Heart right ventricle (tissue), 16 donors: Measurements from ENCODE around the gene C13orf46. TPM values are rescaled to one million over a fixed set of nuclear protein-coding genes. Genes with fewer than 3 reads are reported as not detected.

Source experiments
- ATAC-seq, 8 donors: fragments of 200-7000 bp; cut with Tn5 transposase; one replicate each; pipeline ENCODE4 v1.9.1; 2020; ENCODE audit warnings: mild to moderate bottlenecking in 8 of 8, moderate library complexity in 8 of 8, moderate number of reproducible peaks in 1 of 8
- DNase-seq, 2 donors: peaks; one replicate each; pipeline ENCODE4 v3.0.0-alpha.2; 2020
- H3K27ac ChIP-seq, 10 donors: fragments of 200-600 bp; sonication (generic) in 2 of 10; one replicate each; pipeline versions ENCODE4 v1.5.0 to v1.8.0; 2020 to 2022; ENCODE audit warnings: mild to moderate bottlenecking in 3 of 10
- H3K27me3 ChIP-seq, 7 donors: fragments of 200-600 bp; one replicate each; pipeline ENCODE4 v1.8.0; 2021 to 2022; ENCODE audit warnings: mild to moderate bottlenecking in 2 of 7
- H3K36me3 ChIP-seq, 9 donors: fragments of 200-600 bp; sonication (generic) in 1 of 9; one replicate each; pipeline versions ENCODE4 v1.5.0 to v1.8.0; 2020 to 2022; ENCODE audit warnings: mild to moderate bottlenecking in 2 of 9
- H3K4me1 ChIP-seq, 9 donors: fragments of 200-600 bp; sonication (generic) in 1 of 9; one replicate each; pipeline versions ENCODE4 v1.5.0 to v1.8.0; 2020 to 2022; ENCODE audit warnings: mild to moderate bottlenecking in 4 of 9
- H3K4me3 ChIP-seq, 10 donors: fragments of 200-600 bp; sonication (generic) in 2 of 10; one replicate each; pipeline versions ENCODE4 v1.5.0 to v1.8.0; 2020 to 2022; ENCODE audit warnings: mild to moderate bottlenecking in 7 of 10, moderate library complexity in 2 of 10
- H3K9me3 ChIP-seq, 11 donors: fragments of 200-600 bp in 10 of 11; sonication (generic) in 2 of 11; one replicate each; pipeline versions ENCODE4 v1.5.0 to v1.8.0; 2013 to 2022; ENCODE audit warnings: mild to moderate bottlenecking in 2 of 11, control low read depth in 1 of 11, moderate library complexity in 1 of 11
- WGBS, 2 donors: extraction: QIAGEN DNeasy Blood & Tissue Kit; methylation state at CpG; one replicate each; pipeline ENCODE4 v1.1.7; 2013; ENCODE audit warnings: inconsistent platforms in 1 of 2; 5-methylcytosine and 5-hydroxymethylcytosine counted together
- intact Hi-C, 10 donors: fragments of 100-400 bp; cut with DNase I; formaldehyde crosslinking; loops; one replicate each; pipeline versions ENCODE4 v1.11.1 to v1.14.2; 2022
- polyA plus RNA-seq, 2 donors: library from polyadenylated mRNA; stranded (reverse); fragments of 200-250 nt; gene quantifications; one replicate each; pipeline ENCODE4 v1.2.3, GENCODE V29; 2013
- total RNA-seq, 10 donors: library from RNA; stranded (reverse); fragmentation: NEBNext Ultra II Directional in 3 of 10; extraction: Animal tissue kit (Norgen Biotek cat#: 25700) in 3 of 10; gene quantifications; one replicate each; pipeline versions ENCODE4 v1.2.1 to v1.2.4, GENCODE V29; 2021 to 2023
- TF ChIP-seq, protein P1 (sequence below), 9 donors: fragments of 200-600 bp; sonication (generic) in 2 of 9; IDR thresholded peaks; one replicate each; pipeline versions ENCODE4 v1.5.0 to v1.8.0; 2021 to 2022; ENCODE audit warnings: antibody characterized with exemption in 9 of 9, mild to moderate bottlenecking in 5 of 9, moderate library complexity in 1 of 9
- donor health status: Arrhythmogenic right ventricular cardiomyopathy.
- donor health status: ischemic (EF 13 %, LVEDD 7.1; RV severe dilation, severe dysfunction).
- donor health status: healthy with polysubstance abuse.
- donor health status: DM: no; HTN: yes; CAD: no.
- donor health status: DM: no; HTN: no; CAD: no.
- donor health status: ischemic (EF 25% LVEDD 6.9; RV normal size, moderate dysfunction).
- donor health status: ischemic (EF 25% LVEDD 5.7; RV mildly dilated, moderate dysfunction).
- donor health status: healthy.
- donor health status: DM: yes; HTN: yes; CAD: no.
- donor health status: Ischemic cardiomyopathy.
- donor health status: ischemic (EF 35%, LVEDD 5.7; RV mildly dilated, moderate dysfunction).
- donor health status: nonischemic (EF 11% LVEDD 7.7; RV severe dilation, severe dysfunction).
- donor health status: DM: yes; HTN: yes; CAD: no.
- donor health status: PGD.
- donor health status: ischemic (EF 29% LVEDD 5.4; RV normal size, mild dysfunction).
- donor health status: nonischemic (EF 23%, LVEDD 6.1; RV moderate dilation, normal function).

C13orf46 gene
- total and polyA plus RNA-seq, 12 donors = 0.09 to 0.80 (median 0.23) TPM

DNA sequence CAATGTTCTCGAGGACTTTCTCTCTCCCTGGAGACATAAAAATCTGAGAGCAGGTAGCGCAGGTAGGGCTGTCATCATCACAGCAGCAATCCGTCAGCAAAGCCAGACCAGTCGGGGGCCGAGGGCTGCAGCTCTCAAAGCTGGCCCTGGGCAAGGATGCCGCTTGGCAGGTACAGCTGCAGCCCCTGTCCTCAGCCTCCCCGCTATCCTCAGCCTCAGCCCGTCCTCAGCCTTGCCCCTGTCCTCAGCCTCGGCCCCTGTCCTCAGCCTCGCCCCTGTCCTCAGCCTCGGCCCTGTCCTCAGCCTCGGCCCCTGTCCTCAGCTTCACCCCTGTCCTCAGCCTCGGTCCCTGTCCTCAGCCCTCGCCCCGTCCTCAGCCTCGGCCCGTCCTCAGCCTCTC, 10.9 kb downstream of the C13orf46 start:
- Histone ChIP-seq H3K4me3 (no peak overlapping the region), H3K9me3 (peaks cover 0 to 17% (median 7%) of the 10 kb centered on the region in 11 donors), H3K36me3 (no peaks in the 10 kb centered on the region), H3K27me3 (no peaks in the 10 kb centered on the region), H3K4me1 (no peaks in the 10 kb centered on the region), H3K27ac (no peak overlapping the region)
- 87 to 91% methylated on average over 16 to 17 of the region's 17 CpGs for WGBS, 2 donors
- TF ChIP-seq, protein P1, sequence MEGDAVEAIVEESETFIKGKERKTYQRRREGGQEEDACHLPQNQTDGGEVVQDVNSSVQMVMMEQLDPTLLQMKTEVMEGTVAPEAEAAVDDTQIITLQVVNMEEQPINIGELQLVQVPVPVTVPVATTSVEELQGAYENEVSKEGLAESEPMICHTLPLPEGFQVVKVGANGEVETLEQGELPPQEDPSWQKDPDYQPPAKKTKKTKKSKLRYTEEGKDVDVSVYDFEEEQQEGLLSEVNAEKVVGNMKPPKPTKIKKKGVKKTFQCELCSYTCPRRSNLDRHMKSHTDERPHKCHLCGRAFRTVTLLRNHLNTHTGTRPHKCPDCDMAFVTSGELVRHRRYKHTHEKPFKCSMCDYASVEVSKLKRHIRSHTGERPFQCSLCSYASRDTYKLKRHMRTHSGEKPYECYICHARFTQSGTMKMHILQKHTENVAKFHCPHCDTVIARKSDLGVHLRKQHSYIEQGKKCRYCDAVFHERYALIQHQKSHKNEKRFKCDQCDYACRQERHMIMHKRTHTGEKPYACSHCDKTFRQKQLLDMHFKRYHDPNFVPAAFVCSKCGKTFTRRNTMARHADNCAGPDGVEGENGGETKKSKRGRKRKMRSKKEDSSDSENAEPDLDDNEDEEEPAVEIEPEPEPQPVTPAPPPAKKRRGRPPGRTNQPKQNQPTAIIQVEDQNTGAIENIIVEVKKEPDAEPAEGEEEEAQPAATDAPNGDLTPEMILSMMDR (IDR thresholded peaks at IDR 0.05) = no peak
- ATAC-seq (no peak), DNase-seq (peak in 1 of 2 donors; percentile 5)
- intact Hi-C loops = no loop called here

DNA sequence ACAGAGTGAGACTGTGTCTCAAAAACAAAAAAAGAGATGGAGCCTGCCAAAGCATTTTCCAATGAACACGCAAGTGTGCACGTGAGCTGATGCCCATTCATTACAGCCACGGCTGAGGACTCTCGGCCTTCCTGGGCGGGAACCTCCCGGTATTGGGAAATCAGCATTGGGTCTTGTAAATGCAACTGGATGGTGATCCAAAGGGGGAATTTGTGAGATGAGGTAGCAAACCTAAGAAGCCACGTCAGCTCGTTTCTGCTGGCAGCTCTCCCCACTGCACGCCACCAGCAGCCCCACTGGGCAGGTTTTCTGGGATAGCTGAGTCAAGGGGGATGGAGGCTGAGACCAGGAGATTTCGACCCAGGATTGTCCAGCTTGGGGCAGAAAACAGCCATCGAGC, 11.5 kb downstream of the C13orf46 start:
- DNase-seq = peak in 1 of 2 donors; percentile 1
- Histone ChIP-seq H3K4me3 (no peak overlapping the region), H3K27ac (no peak overlapping the region), H3K27me3 (no peaks in the 10 kb centered on the region), H3K4me1 (no peaks in the 10 kb centered on the region), H3K36me3 (no peaks in the 10 kb centered on the region), H3K9me3 (peaks cover 0 to 17% (median 7%) of the 10 kb centered on the region in 11 donors)
- TF ChIP-seq, protein P1 (IDR thresholded peaks at IDR 0.05) = no peak
- no peak for ATAC-seq
- intact Hi-C loops = no loop called here
- WGBS, 2 donors = 89 to 92% methylated on average over 11 of the region's 11 CpGs

DNA sequence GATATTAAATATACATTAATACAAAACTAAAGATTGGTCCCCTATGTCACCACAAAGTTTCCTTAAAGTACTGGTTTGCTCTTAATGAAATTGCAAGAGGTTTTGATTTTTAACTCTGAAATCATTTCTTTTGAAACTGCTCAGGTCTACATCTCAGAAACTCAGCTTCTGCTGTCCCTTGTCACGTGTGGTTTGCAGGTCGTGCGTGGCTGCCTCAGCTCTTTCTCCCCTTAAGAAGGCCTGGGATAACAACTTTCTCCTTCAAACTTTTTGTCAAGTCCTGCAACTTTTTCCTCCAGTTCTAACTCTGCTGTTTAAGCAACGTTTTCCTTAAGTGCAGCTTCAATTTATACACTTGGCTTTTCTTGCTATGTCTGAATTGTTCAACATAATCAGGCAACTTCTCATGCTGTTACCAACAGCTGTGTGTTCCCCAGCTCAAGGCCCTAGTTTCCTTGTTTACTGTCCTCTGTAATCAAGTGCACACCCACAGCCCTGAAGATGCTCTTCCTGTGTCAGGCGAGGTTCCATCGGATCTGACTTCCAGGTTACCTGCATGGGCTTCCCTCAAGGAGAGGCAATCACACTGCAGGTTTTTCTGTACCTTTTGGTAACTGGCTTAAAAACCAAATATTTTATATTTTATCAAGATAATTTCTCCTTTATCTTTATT, 13.5 kb downstream of the C13orf46 start:
- no peak overlapping the region for H3K27ac ChIP-seq
- DNase-seq = no peak
- ATAC-seq = no peak
- no peaks in the 10 kb centered on the region for H3K27me3 ChIP-seq
- no peaks in the 10 kb centered on the region for H3K4me1 ChIP-seq
- intact Hi-C loops = no loop called here
- peaks cover 0 to 17% (median 7%) of the 10 kb centered on the region in 11 donors for H3K9me3 ChIP-seq
- WGBS, 2 donors = 71 to 82% methylated on average over 6 of the region's 6 CpGs
- peaks cover 0 to 4% (median 0%) of the 10 kb centered on the region in 9 donors for H3K36me3 ChIP-seq
- TF ChIP-seq, protein P1 (IDR thresholded peaks at IDR 0.05) = no peak
- no peak overlapping the region for H3K4me3 ChIP-seq

DNA sequence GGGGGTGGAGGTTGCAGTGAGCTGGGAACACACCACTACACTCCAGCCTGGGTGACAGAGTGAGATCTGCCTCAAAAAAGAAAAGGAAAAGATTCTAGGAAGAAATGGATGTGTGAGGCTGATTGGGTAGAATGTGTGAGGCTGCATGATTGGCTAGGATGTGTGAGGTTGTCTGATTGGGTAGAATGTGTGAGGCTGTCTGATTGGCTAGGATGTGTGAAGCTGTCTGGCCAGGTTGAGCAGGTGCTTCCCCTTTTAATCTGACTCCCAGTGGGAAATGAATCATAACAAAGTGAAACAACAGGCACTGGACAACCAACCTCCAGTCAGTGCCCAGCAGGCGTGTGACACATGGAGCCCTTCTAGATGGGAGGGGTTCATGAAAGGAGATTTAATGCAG, 14.7 kb downstream of the C13orf46 start:
- no peak overlapping the region for H3K4me3 ChIP-seq
- H3K27me3 ChIP-seq = no peaks in the 10 kb centered on the region
- H3K36me3 ChIP-seq = peaks cover 0 to 8% (median 0%) of the 10 kb centered on the region in 9 donors
- no peak overlapping the region for H3K27ac ChIP-seq
- DNase-seq = no peak
- 73 to 85% methylated on average over 1 of the region's 1 CpG for WGBS, 2 donors
- peaks cover 0 to 17% (median 7%) of the 10 kb centered on the region in 11 donors for H3K9me3 ChIP-seq
- intact Hi-C loops = no loop called here
- TF ChIP-seq, protein P1 (IDR thresholded peaks at IDR 0.05) = no peak
- H3K4me1 ChIP-seq = no peaks in the 10 kb centered on the region
- no peak for ATAC-seq
